SK-N-SH (cell line): Measurements from ENCODE around the gene CCNL1. TPM values are rescaled to one million over a fixed set of nuclear protein-coding genes. Genes with fewer than 3 reads are reported as not detected.

Experiments used
- CTCF ChIA-PET: fragments of 300-600, 350-600 bp; formaldehyde crosslinking; extraction: SDS; loops from one replicate; lab custom pipeline; 2021; lab: Yijun Ruan, JAX
- POLR2A ChIA-PET: fragments of 350-600 bp; sonication (Branson Sonifier 250); formaldehyde crosslinking; extraction: SDS; loops from one replicate; lab custom pipeline; 2020; ENCODE audit warnings: antibody characterized with exemption, inconsistent platforms; lab: Yijun Ruan, JAX
- DNase-seq: peaks from one replicate; pipeline ENCODE4 v3.0.0; 2012
- H2AFZ ChIP-seq: fragments of 200-600 bp; sonication (generic); 2 replicates; pipeline ENCODE4 v1.8.1; 2016; ENCODE audit warnings: antibody characterized with exemption, mild to moderate bottlenecking, low read depth
- H3F3A ChIP-seq: fragments of 200-600 bp; sonication (generic); replicated peaks from 2 replicates; pipeline ENCODE3; 2016; ENCODE audit warnings: antibody characterized with exemption, mild to moderate bottlenecking; ENCODE audit not compliant: insufficient read depth
- H3K27ac ChIP-seq, 2 experiments: fragments of 200-500 bp in 1 of 2; fragments of 200-600 bp in 1 of 2; sonication (Bioruptor generic) in 1 of 2; sonication (generic), shearing (Covaris generic) in 1 of 2; 2 replicates each; pipeline versions ENCODE4 v1.5.1 to v1.6.1; 2014 to 2016; ENCODE audit warnings: low read depth in 2 of 2, inconsistent platforms in 1 of 2, low read length in 1 of 2, mild to moderate bottlenecking in 1 of 2, mixed read lengths in 1 of 2
- H3K27me3 ChIP-seq: fragments of 200-600 bp; sonication (generic), shearing (Covaris generic); 2 replicates; pipeline ENCODE4 v1.6.1; 2016; ENCODE audit warnings: mixed run types; ENCODE audit not compliant: insufficient read depth
- H3K36me3 ChIP-seq, 2 experiments: fragments of 200-500 bp in 1 of 2; fragments of 200-600 bp in 1 of 2; sonication (Bioruptor generic) in 1 of 2; sonication (generic) in 1 of 2; replicated peaks in 1 of 2; 2 replicates each; pipeline versions ENCODE3 to v1.5.1; 2014 to 2016; ENCODE audit warnings: low read length in 1 of 2, mild to moderate bottlenecking in 1 of 2; ENCODE audit not compliant: insufficient read depth in 2 of 2, control insufficient read depth in 1 of 2
- H3K4me1 ChIP-seq, 2 experiments: fragments of 200-500 bp in 1 of 2; fragments of 200-600 bp in 1 of 2; sonication (Bioruptor generic) in 1 of 2; sonication (generic), shearing (Covaris generic) in 1 of 2; 2 replicates each; pipeline versions ENCODE4 v1.5.1 to v1.6.1; 2014 to 2016; ENCODE audit warnings: low read depth in 1 of 2, low read length in 1 of 2, mixed run types in 1 of 2; ENCODE audit not compliant: insufficient read depth in 2 of 2, control insufficient read depth in 1 of 2
- H3K4me2 ChIP-seq: fragments of 200-600 bp; sonication (generic), shearing (Covaris generic); 2 replicates; pipeline ENCODE4 v1.6.1; 2017; ENCODE audit warnings: mixed run types
- H3K4me3 ChIP-seq, 2 experiments: fragments of 200-500 bp in 1 of 2; fragments of 200-600 bp in 1 of 2; sonication (Bioruptor generic) in 1 of 2; sonication (generic), shearing (Covaris generic) in 1 of 2; 2 replicates each; pipeline versions ENCODE4 v1.5.1 to v1.8.1; 2014 to 2016; ENCODE audit warnings: low read depth in 2 of 2, inconsistent platforms in 1 of 2, low read length in 1 of 2, mild to moderate bottlenecking in 1 of 2, mixed read lengths in 1 of 2, moderate library complexity in 1 of 2
- H3K79me2 ChIP-seq: fragments of 200-600 bp; sonication (generic); 2 replicates; pipeline ENCODE4 v1.8.1; 2017; ENCODE audit warnings: mild to moderate bottlenecking; ENCODE audit not compliant: insufficient read depth
- H3K9ac ChIP-seq: fragments of 200-600 bp; sonication (generic); 2 replicates; pipeline ENCODE4 v1.6.1; 2017; ENCODE audit warnings: mixed run types
- H3K9me2 ChIP-seq: fragments of 200-600 bp; sonication (generic); 2 replicates; pipeline ENCODE4 v1.6.1; 2017; ENCODE audit warnings: mixed run types
- H3K9me3 ChIP-seq: fragments of 200-600 bp; sonication (generic); 2 replicates; pipeline ENCODE4 v1.6.1; 2017; ENCODE audit warnings: mixed run types, mild to moderate bottlenecking, moderate library complexity
- H4K20me1 ChIP-seq: fragments of 200-600 bp; sonication (generic); 2 replicates; pipeline ENCODE4 v1.6.1; 2017; ENCODE audit warnings: mild to moderate bottlenecking, mixed run types; ENCODE audit not compliant: insufficient read depth
- CTCF ChIP-seq: fragments of 200-600 bp; sonication (generic); IDR thresholded peaks from 2 replicates; pipeline ENCODE4 v1.6.1; 2017; ENCODE audit warnings: antibody characterized with exemption, mild to moderate bottlenecking, moderate library complexity
- ELF1 ChIP-seq: IDR thresholded peaks from 2 replicates; pipeline ENCODE4 v1.4.0; 2012
- EZH2phosphoT487 ChIP-seq: fragments of 200-600 bp; sonication (generic); IDR thresholded peaks from 2 replicates; pipeline ENCODE4 v1.6.1; 2017; ENCODE audit warnings: low read depth, mixed run types, mild to moderate bottlenecking, antibody characterized with exemption, moderate library complexity, borderline replicate concordance
- GATA2 ChIP-seq: sonication (generic); formaldehyde crosslinking; IDR thresholded peaks from 2 replicates; pipeline ENCODE4 v1.5.0; 2020; ENCODE audit warnings: mild to moderate bottlenecking, missing genetic modification reagents
- JUND ChIP-seq: IDR thresholded peaks from 2 replicates; pipeline ENCODE4 v1.4.0; 2012
- MAX ChIP-seq: IDR thresholded peaks from 2 replicates; pipeline ENCODE4 v1.4.0; 2012; ENCODE audit warnings: low read depth
- MXI1 ChIP-seq: IDR thresholded peaks from 2 replicates; pipeline ENCODE4 v1.6.1; 2012; ENCODE audit warnings: mild to moderate bottlenecking, low read depth, low read length, improper control_type of control experiment
- NRF1 ChIP-seq: IDR thresholded peaks from 2 replicates; pipeline ENCODE4 v1.6.1; 2012; ENCODE audit warnings: low read depth, mild to moderate bottlenecking, low read length
- PBX3 ChIP-seq: IDR thresholded peaks from 2 replicates; pipeline ENCODE4; 2012
- RFX5 ChIP-seq: IDR thresholded peaks from 2 replicates; pipeline ENCODE4 v1.6.1; 2012; ENCODE audit warnings: mild to moderate bottlenecking, improper control_type of control experiment, low read length
- RXRA ChIP-seq: IDR thresholded peaks from 2 replicates; pipeline ENCODE4 v1.4.0; 2012; ENCODE audit warnings: low read depth, mild to moderate bottlenecking, borderline replicate concordance
- SMC3 ChIP-seq: IDR thresholded peaks from 2 replicates; pipeline ENCODE4 v1.6.1; 2012; ENCODE audit warnings: low read depth, low read length, improper control_type of control experiment
- TCF12 ChIP-seq: IDR thresholded peaks from 2 replicates; pipeline ENCODE4 v1.4.0; 2012
- TEAD4 ChIP-seq: IDR thresholded peaks from 2 replicates; pipeline ENCODE4 v1.4.0; 2012; ENCODE audit warnings: mild to moderate bottlenecking, borderline replicate concordance; ENCODE audit not compliant: insufficient read depth
- WGBS: methylation state at CpG from one replicate; pipeline ENCODE4 v1.1.6; 2017; ENCODE audit warnings: low lambda C conversion rate; 5-methylcytosine and 5-hydroxymethylcytosine counted together
- polyA plus RNA-seq, 3 experiments: library from polyadenylated mRNA; depleted of rRNA; stranded (reverse); fragments of >200 nt; gene quantifications; 2 replicates each; pipeline ENCODE4 v1.2.3, GENCODE V29; 2012
- TF ChIP-seq, protein P1 (sequence below): IDR thresholded peaks from 2 replicates; pipeline ENCODE4 v1.4.0; 2012; ENCODE audit warnings: low read depth, borderline replicate concordance
- TF ChIP-seq, protein P2 (sequence below): IDR thresholded peaks from 2 replicates; pipeline ENCODE4 v1.4.0; 2012; ENCODE audit warnings: low read depth, borderline replicate concordance
- TF ChIP-seq, protein P3 (sequence below): fragments of 150-350 bp; IDR thresholded peaks from 2 replicates; pipeline ENCODE4 v1.6.1; 2016; ENCODE audit warnings: mild to moderate bottlenecking, low read depth, low read length

CCNL1 gene
- polyA plus RNA-seq, 1 of the 3 experiments (the other 2 are of a cell fraction), result 99.8 TPM

DNA sequence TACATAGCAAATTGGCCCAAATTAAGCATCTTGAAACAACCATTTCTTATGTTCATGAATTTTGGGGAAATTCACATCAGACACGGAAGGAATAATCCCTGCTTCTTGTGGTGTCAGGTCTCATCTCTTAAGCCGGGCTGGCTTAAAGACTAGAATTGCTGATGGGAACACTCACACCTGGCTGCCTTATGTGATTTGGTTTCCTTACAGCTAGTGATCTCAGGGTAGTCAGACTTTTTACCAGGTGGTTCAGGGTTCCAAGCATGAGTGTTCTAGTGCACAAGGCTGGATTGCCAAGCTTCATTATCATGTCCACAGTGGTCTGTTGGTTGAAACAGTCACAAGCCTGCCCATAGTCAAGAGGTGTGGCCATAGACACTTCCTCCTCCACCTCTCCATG is 20.3 kb upstream of the CCNL1 start (continued):
- TF ChIP-seq, protein P1, sequence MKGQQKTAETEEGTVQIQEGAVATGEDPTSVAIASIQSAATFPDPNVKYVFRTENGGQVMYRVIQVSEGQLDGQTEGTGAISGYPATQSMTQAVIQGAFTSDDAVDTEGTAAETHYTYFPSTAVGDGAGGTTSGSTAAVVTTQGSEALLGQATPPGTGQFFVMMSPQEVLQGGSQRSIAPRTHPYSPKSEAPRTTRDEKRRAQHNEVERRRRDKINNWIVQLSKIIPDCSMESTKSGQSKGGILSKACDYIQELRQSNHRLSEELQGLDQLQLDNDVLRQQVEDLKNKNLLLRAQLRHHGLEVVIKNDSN, result no peak
- TF ChIP-seq MAX, result no peak
- TF ChIP-seq, protein P2, sequence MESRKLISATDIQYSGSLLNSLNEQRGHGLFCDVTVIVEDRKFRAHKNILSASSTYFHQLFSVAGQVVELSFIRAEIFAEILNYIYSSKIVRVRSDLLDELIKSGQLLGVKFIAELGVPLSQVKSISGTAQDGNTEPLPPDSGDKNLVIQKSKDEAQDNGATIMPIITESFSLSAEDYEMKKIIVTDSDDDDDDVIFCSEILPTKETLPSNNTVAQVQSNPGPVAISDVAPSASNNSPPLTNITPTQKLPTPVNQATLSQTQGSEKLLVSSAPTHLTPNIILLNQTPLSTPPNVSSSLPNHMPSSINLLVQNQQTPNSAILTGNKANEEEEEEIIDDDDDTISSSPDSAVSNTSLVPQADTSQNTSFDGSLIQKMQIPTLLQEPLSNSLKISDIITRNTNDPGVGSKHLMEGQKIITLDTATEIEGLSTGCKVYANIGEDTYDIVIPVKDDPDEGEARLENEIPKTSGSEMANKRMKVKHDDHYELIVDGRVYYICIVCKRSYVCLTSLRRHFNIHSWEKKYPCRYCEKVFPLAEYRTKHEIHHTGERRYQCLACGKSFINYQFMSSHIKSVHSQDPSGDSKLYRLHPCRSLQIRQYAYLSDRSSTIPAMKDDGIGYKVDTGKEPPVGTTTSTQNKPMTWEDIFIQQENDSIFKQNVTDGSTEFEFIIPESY, result no peak
- no peak for TF ChIP-seq JUND
- no peak for TF ChIP-seq TEAD4
- no peak for TF ChIP-seq PBX3

GRCh38 chr3:157179365-157179803 is 19.4 kb upstream of the CCNL1 start:
- H3K79me2 ChIP-seq, result peaks cover 34% of the 10 kb centered on the region
- H3K27ac ChIP-seq, result no peak overlapping the region
- no peak overlapping the region for H3K4me2 ChIP-seq
- H3K4me1 ChIP-seq, result peaks cover 0 to 7% of the 10 kb centered on the region in 2 experiments; a peak in 2 of 4 replicates
- no peak overlapping the region for H3K9ac ChIP-seq
- H3K27me3 ChIP-seq, result no peaks in the 10 kb centered on the region
- H3K4me3 ChIP-seq, result no peak overlapping the region
- no peak overlapping the region for H2AFZ ChIP-seq
- ChIA-PET CTCF (no interaction called here), POLR2A (no interaction called here)
- no peak for DNase-seq
- WGBS, result 94% methylated on average over 11 of the region's 27 CpGs
- no peaks in the 10 kb centered on the region for H3K9me3 ChIP-seq
- TF ChIP-seq MXI1 (no peak), EZH2phosphoT487 (no peak), ELF1 (no peak), RXRA (no peak), GATA2 (CRISPR knock-in tag) (no peak), RFX5 (no peak), SMC3 (no peak), NRF1 (no peak), TCF12 (no peak), CTCF (no peak), JUND (no peak), MAX (no peak)
- TF ChIP-seq, protein P2, result no peak
- TF ChIP-seq, protein P3, sequence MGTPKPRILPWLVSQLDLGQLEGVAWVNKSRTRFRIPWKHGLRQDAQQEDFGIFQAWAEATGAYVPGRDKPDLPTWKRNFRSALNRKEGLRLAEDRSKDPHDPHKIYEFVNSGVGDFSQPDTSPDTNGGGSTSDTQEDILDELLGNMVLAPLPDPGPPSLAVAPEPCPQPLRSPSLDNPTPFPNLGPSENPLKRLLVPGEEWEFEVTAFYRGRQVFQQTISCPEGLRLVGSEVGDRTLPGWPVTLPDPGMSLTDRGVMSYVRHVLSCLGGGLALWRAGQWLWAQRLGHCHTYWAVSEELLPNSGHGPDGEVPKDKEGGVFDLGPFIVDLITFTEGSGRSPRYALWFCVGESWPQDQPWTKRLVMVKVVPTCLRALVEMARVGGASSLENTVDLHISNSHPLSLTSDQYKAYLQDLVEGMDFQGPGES, result no peak
- H3F3A ChIP-seq, result peaks cover 8% of the 10 kb centered on the region
- H3K9me2 ChIP-seq, result no peaks in the 10 kb centered on the region
- peaks cover 0 to 3% of the 10 kb centered on the region in 2 experiments for H3K36me3 ChIP-seq
- no peaks in the 10 kb centered on the region for H4K20me1 ChIP-seq
